Liver (tissue), 9 donors: ENCODE measurements around the gene SUGCT. TPM values are rescaled to one million over a fixed set of nuclear protein-coding genes. Genes with fewer than 3 reads are reported as not detected.

Source experiments
- DNase-seq: peaks from one replicate; pipeline ENCODE4 v3.0.0-alpha.2; 2017; ENCODE audit warnings: low spot score
- H3K27ac ChIP-seq, 2 donors: one replicate each; pipeline ENCODE4 v1.7.0; 2013; ENCODE audit warnings: inconsistent platforms in 2 of 2, low read length in 2 of 2, control low read depth in 1 of 2, low read depth in 1 of 2, mild to moderate bottlenecking in 1 of 2
- H3K27me3 ChIP-seq, 4 donors: one replicate each; pipeline versions ENCODE4 v1.6.1 to v1.7.0; 2013; ENCODE audit warnings: low read length in 3 of 4, inconsistent platforms in 1 of 4, mild to moderate bottlenecking in 1 of 4, moderate library complexity in 1 of 4; ENCODE audit not compliant: control insufficient read depth in 4 of 4, insufficient read depth in 4 of 4
- H3K36me3 ChIP-seq, 4 donors: one replicate each; pipeline versions ENCODE4 v1.6.1 to v1.7.0; 2013; ENCODE audit warnings: low read length in 3 of 4, mild to moderate bottlenecking in 3 of 4, low read depth in 1 of 4, moderate library complexity in 1 of 4; ENCODE audit not compliant: control insufficient read depth in 4 of 4, insufficient read depth in 3 of 4
- H3K4me1 ChIP-seq, 4 donors: one replicate each; pipeline versions ENCODE4 v1.6.1 to v1.7.0; 2013; ENCODE audit warnings: low read length in 3 of 4, mild to moderate bottlenecking in 3 of 4, moderate library complexity in 1 of 4; ENCODE audit not compliant: control insufficient read depth in 4 of 4, insufficient read depth in 4 of 4
- H3K4me3 ChIP-seq, 3 donors: one replicate each; pipeline versions ENCODE4 v1.6.1 to v1.7.0; 2013; ENCODE audit warnings: low read length in 3 of 3, control low read depth in 1 of 3, low read depth in 1 of 3, mild to moderate bottlenecking in 1 of 3
- H3K9ac ChIP-seq, 2 donors: one replicate each; pipeline ENCODE4 v1.7.0; 2013; ENCODE audit warnings: low read length in 2 of 2, mild to moderate bottlenecking in 2 of 2, moderate library complexity in 2 of 2, control low read depth in 1 of 2, low read depth in 1 of 2
- H3K9me3 ChIP-seq, 4 donors: one replicate each; pipeline versions ENCODE4 v1.6.1 to v1.7.0; 2013; ENCODE audit warnings: low read length in 3 of 4; ENCODE audit not compliant: control insufficient read depth in 4 of 4
- CTCF ChIP-seq: fragments of 150-350 bp; IDR thresholded peaks from 2 replicates; pipeline ENCODE4 v1.5.1; 2017; ENCODE audit warnings: improper control_type of control experiment, low read depth, low read length; ENCODE audit not compliant: missing input control
- FOXA1 ChIP-seq: IDR thresholded peaks from 2 replicates; pipeline ENCODE4 v1.6.1; 2016; ENCODE audit warnings: antibody characterized with exemption
- FOXA2 ChIP-seq: IDR thresholded peaks from 2 replicates; pipeline ENCODE4 v1.6.1; 2016; ENCODE audit warnings: antibody characterized with exemption
- GABPA ChIP-seq, 2 donors: IDR thresholded peaks in 1 of 2; conservative IDR thresholded peaks in 1 of 2; 2 replicates each; pipeline ENCODE4 v1.6.1; 2016; ENCODE audit warnings: antibody characterized with exemption in 2 of 2, mild to moderate bottlenecking in 1 of 2, moderate library complexity in 1 of 2
- HNF4A ChIP-seq, 2 donors: conservative IDR thresholded peaks; 2 replicates each; pipeline ENCODE4 v1.6.1; 2016; ENCODE audit warnings: antibody characterized with exemption in 2 of 2, mild to moderate bottlenecking in 2 of 2
- JUND ChIP-seq, 2 donors: IDR thresholded peaks; 2 replicates each; pipeline ENCODE4 v1.6.1; 2016; ENCODE audit warnings: antibody characterized with exemption in 2 of 2
- MAX ChIP-seq: IDR thresholded peaks from 2 replicates; pipeline ENCODE4 v1.6.1; 2016; ENCODE audit warnings: antibody characterized with exemption
- NR2F2 ChIP-seq: IDR thresholded peaks from 2 replicates; pipeline ENCODE4 v1.6.1; 2016; ENCODE audit warnings: antibody characterized with exemption
- RAD21 ChIP-seq, 2 donors: IDR thresholded peaks; 2 replicates each; pipeline ENCODE4 v1.6.1; 2016; ENCODE audit warnings: antibody characterized with exemption in 2 of 2, mild to moderate bottlenecking in 2 of 2
- REST ChIP-seq: IDR thresholded peaks from 2 replicates; pipeline ENCODE4 v1.6.1; 2016; ENCODE audit warnings: antibody characterized with exemption, mild to moderate bottlenecking
- SP1 ChIP-seq: IDR thresholded peaks from 2 replicates; pipeline ENCODE4 v1.6.1; 2018; ENCODE audit warnings: antibody characterized with exemption, mild to moderate bottlenecking
- TAF1 ChIP-seq: conservative IDR thresholded peaks from 2 replicates; pipeline ENCODE4 v1.6.1; 2016; ENCODE audit warnings: antibody characterized with exemption, mild to moderate bottlenecking
- WGBS: extraction: QIAGEN DNeasy Blood & Tissue Kit; methylation state at CpG from one replicate; pipeline ENCODE4 v1.1.7; 2013; 5-methylcytosine and 5-hydroxymethylcytosine counted together
- polyA plus RNA-seq, 2 donors: library from polyadenylated mRNA; stranded (reverse) in 1 of 2; unstranded in 1 of 2; fragments of 200-250 nt in 1 of 2; fragments of >200 nt in 1 of 2; fragmentation: Nextera tagmentation in 1 of 2; extraction: Ambion mirVana in 1 of 2; gene quantifications; one replicate each; pipeline versions ENCODE4 v1.2.1 to v1.2.3, GENCODE V29; 2013 to 2015
- total RNA-seq, 2 donors: library from RNA; depleted of rRNA; stranded (reverse); fragments of >200 nt; gene quantifications; one replicate each; pipeline ENCODE4 v1.2.3, GENCODE V29; 2014
- TF ChIP-seq, protein P1 (sequence below): IDR thresholded peaks from 2 replicates; pipeline ENCODE4 v1.6.1; 2016; ENCODE audit warnings: antibody characterized with exemption
- donor health status: healthy.
- donor health status: healthy.
- donor health status: healthy.
- donor health status: healthy.
- donor health status: healthy.

SUGCT gene
- total and polyA plus RNA-seq, 4 donors, result 6.2 to 11.9 (median 9.9) TPM

GRCh38 chr7:40560672-40561071, 425.9 kb downstream of the SUGCT start:
- DNase-seq, result no peak
- Histone ChIP-seq H3K4me3 (no peak overlapping the region), H3K9me3 (no peaks in the 10 kb centered on the region), H3K36me3 (no peaks in the 10 kb centered on the region), H3K9ac (no peak overlapping the region), H3K27me3 (no peaks in the 10 kb centered on the region), H3K4me1 (no peaks in the 10 kb centered on the region), H3K27ac (no peak overlapping the region)
- 93% methylated on average over 1 of the region's 1 CpG for WGBS
- TF ChIP-seq RAD21 (IDR thresholded peaks at IDR 0.05) (no peak), MAX (no peak), SP1 (no peak), GABPA (IDR thresholded peaks at IDR 0.05 in 1 of 2, conservative IDR thresholded peaks at IDR 0.05 in 1 of 2) (no peak), NR2F2 (no peak)
- TF ChIP-seq, protein P1, sequence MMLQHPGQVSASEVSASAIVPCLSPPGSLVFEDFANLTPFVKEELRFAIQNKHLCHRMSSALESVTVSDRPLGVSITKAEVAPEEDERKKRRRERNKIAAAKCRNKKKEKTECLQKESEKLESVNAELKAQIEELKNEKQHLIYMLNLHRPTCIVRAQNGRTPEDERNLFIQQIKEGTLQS, result no peak

- WGBS, result 84% methylated on average over 5 of the region's 5 CpGs
- TF ChIP-seq JUND (IDR thresholded peaks at IDR 0.05) (no peak), GABPA (IDR thresholded peaks at IDR 0.05 in 1 of 2, conservative IDR thresholded peaks at IDR 0.05 in 1 of 2) (no peak), REST (no peak), NR2F2 (no peak), FOXA2 (no peak), HNF4A (conservative IDR thresholded peaks at IDR 0.05) (no peak), FOXA1 (no peak), CTCF (no peak), SP1 (no peak), TAF1 (no peak)
- TF ChIP-seq, protein P1, result no peak
- H3K9me3 ChIP-seq, result no peaks in the 10 kb centered on the region
- H3K27me3 ChIP-seq, result no peaks in the 10 kb centered on the region
- no peaks in the 10 kb centered on the region for H3K36me3 ChIP-seq
- DNase-seq, result no peak
- H3K9ac ChIP-seq, result no peak overlapping the region
- no peak overlapping the region for H3K4me3 ChIP-seq
- no peak overlapping the region for H3K27ac ChIP-seq
- H3K4me1 ChIP-seq, result no peaks in the 10 kb centered on the region
Measured at GRCh38 chr7:40566879-40567278, 432.1 kb downstream of the SUGCT start.
